Transverse colon (tissue), 4 donors: ENCODE measurements around the gene GOLGA6D. TPM values are rescaled to one million over a fixed set of nuclear protein-coding genes. Genes with fewer than 3 reads are reported as not detected.
A peak's percentile ranks its signal among the peaks of the same experiment; 100 is the strongest.
"Not testable (repeated sequence)": the region's sequence is repeated elsewhere in the genome, so short reads cannot be mapped to it uniquely, and the experiment has no call there.

Experiments
- DNase-seq: peaks from one replicate; pipeline ENCODE4 v3.0.0-alpha.2; 2019
- H3K27ac ChIP-seq, 4 donors: fragments of 200-600 bp; sonication (generic); 2 replicates each; pipeline ENCODE4 v1.5.1; 2016 to 2018; ENCODE audit warnings: inconsistent platforms in 4 of 4
- H3K27me3 ChIP-seq: fragments of 200-600 bp; sonication (generic); 2 replicates; pipeline ENCODE4 v1.5.1; 2017; ENCODE audit warnings: inconsistent platforms
- H3K36me3 ChIP-seq, 4 donors: fragments of 200-600 bp; sonication (generic); 2 replicates each; pipeline ENCODE4 v1.5.1; 2017 to 2019; ENCODE audit warnings: inconsistent platforms in 4 of 4
- H3K4me1 ChIP-seq, 4 donors: fragments of 200-600 bp; sonication (generic); 2 replicates each; pipeline ENCODE4 v1.5.1; 2017 to 2020; ENCODE audit warnings: inconsistent platforms in 4 of 4
- H3K4me3 ChIP-seq, 4 donors: fragments of 200-600 bp; sonication (generic); 1 replicate in 1 of 4; 2 replicates in 3 of 4; pipeline versions ENCODE4 v1.5.1 to v1.6.1; 2017 to 2019; ENCODE audit warnings: inconsistent platforms in 4 of 4
- H3K9me3 ChIP-seq, 2 donors: fragments of 200-600 bp; sonication (generic); 2 replicates each; pipeline ENCODE4 v1.5.1; 2017 to 2019; ENCODE audit warnings: inconsistent platforms in 2 of 2
- EP300 ChIP-seq: sonication (generic); formaldehyde crosslinking; IDR thresholded peaks from one replicate; pipeline ENCODE4 v1.6.1; 2017; ENCODE audit warnings: antibody characterized with exemption, low read depth
- POLR2A ChIP-seq: fragments of 450-650 bp; IDR thresholded peaks from one replicate; pipeline ENCODE4 v1.6.1; 2016; ENCODE audit warnings: antibody characterized with exemption, mild to moderate bottlenecking, moderate library complexity
- POLR2AphosphoS5 ChIP-seq, 3 donors: sonication (generic); formaldehyde crosslinking; IDR thresholded peaks; one replicate each; pipeline ENCODE4 v1.6.1; 2016; ENCODE audit warnings: antibody characterized with exemption in 3 of 3
- WGBS, 2 donors: methylation state at CpG; one replicate each; pipeline ENCODE4 v1.1.5; 2018; ENCODE audit warnings: low coverage in 1 of 2; 5-methylcytosine and 5-hydroxymethylcytosine counted together
- in situ Hi-C, 4 donors: fragments of 200-750 bp; cut with MboI; loops; one replicate each; pipeline versions ENCODE4 v1.15.0 to v1.15.1; 2017; ENCODE audit warnings: low sequenced_read_pairs in 3 of 4, low pct_ligation_motif_present in 1 of 4, low pct_unique_long_range_greater_than_20kb in 1 of 4
- intact Hi-C: fragments of 100-400 bp; cut with DNase I; formaldehyde crosslinking; loops from one replicate; pipeline ENCODE4 v1.15.1; 2023; ENCODE audit warnings: low total_unique reads
- total RNA-seq, 4 donors: library from RNA; depleted of rRNA; stranded (reverse); fragments of >200 nt; gene quantifications; one replicate each; pipeline ENCODE4 v1.1.0, GENCODE V29; 2016
- TF ChIP-seq, protein P1 (sequence below), 5 experiments: fragments of 200-600 bp in 3 of 5; fragments of 450-650 bp in 2 of 5; sonication (generic) in 3 of 5; IDR thresholded peaks; 1 replicate in 2 of 5; 2 replicates in 3 of 5; pipeline ENCODE4 v1.5.1; 2016 to 2017; ENCODE audit warnings: antibody characterized with exemption in 5 of 5, inconsistent platforms in 3 of 5, mild to moderate bottlenecking in 2 of 5, moderate library complexity in 1 of 5

The GOLGA6D gene
- total RNA-seq, 4 donors from 2014 or later: not detected

DNA sequence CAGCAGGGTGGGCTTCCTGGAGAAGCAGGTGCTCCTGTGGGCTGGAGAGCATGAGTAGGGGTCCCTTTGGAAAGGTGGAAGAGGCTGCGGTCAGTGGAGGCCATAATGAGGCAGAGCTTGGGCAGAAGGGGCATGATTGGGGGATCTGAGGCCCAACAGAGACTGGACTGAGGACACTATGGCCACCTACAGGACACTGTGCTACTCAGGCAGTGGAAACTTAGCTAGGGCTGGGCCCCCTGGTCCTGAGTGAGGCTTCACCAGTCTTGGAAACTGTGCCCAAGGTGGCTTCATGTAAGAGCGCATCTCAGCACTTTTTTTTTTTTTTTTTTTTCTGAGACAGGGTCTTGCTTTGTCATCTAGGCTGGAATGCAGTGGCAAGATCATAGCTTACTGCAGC, 46.9 kb downstream of the GOLGA6D start:
- Histone ChIP-seq H3K36me3 (no peaks in the 10 kb centered on the region), H3K9me3 (no peaks in the 10 kb centered on the region), H3K4me1 (no peaks in the 10 kb centered on the region), H3K27me3 (no peaks in the 10 kb centered on the region), H3K4me3 (no peak overlapping the region), H3K27ac (no peak overlapping the region)
- 86% methylated on average over 2 of the region's 2 CpGs; no CpG with 5 or more reads in 1 of the 2 donors for WGBS, 2 donors
- in situ Hi-C loops (loop anchor here in 1 of 4 donors (25.0 kb wide), 1 partner anchor 317 kb away; the partner anchor contains the start of gene PPCDC), intact Hi-C loops (no loop called here)
- no peak for DNase-seq
- TF ChIP-seq EP300 (no peak), POLR2AphosphoS5 (IDR thresholded peaks at IDR 0.05) (no peak), POLR2A (no peak)
- TF ChIP-seq, protein P1, sequence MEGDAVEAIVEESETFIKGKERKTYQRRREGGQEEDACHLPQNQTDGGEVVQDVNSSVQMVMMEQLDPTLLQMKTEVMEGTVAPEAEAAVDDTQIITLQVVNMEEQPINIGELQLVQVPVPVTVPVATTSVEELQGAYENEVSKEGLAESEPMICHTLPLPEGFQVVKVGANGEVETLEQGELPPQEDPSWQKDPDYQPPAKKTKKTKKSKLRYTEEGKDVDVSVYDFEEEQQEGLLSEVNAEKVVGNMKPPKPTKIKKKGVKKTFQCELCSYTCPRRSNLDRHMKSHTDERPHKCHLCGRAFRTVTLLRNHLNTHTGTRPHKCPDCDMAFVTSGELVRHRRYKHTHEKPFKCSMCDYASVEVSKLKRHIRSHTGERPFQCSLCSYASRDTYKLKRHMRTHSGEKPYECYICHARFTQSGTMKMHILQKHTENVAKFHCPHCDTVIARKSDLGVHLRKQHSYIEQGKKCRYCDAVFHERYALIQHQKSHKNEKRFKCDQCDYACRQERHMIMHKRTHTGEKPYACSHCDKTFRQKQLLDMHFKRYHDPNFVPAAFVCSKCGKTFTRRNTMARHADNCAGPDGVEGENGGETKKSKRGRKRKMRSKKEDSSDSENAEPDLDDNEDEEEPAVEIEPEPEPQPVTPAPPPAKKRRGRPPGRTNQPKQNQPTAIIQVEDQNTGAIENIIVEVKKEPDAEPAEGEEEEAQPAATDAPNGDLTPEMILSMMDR (IDR thresholded peaks at IDR 0.05): no peak

DNA sequence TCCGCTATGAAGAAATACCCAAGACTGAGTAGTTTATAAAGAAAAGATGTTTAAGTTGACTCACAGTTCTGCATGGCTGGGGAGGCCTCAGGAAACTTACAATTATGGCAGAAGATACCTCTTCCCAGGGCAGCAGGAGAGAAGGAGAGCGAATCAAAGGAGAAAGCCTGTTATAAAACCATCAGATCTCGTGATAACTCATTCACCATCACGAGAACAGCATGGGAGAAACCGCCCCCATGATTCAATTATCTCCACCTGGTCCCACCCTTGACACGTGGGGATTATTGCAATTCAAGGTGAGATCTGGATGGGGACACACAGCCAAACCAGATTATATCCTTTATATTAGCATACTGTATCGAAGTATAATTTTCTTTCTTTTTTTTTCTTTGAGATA, 49.5 kb downstream of the GOLGA6D start:
- peaks cover 7 to 17% (median 15%) of the 10 kb centered on the region in 4 donors for H3K4me1 ChIP-seq
- H3K36me3 ChIP-seq, H3K4me3 ChIP-seq, H3K27ac ChIP-seq, DNase-seq, H3K9me3 ChIP-seq, intact Hi-C loops, H3K27me3 ChIP-seq: not testable (repeated sequence)
- WGBS, 2 donors: 54 to 62% methylated on average over 6 to 7 of the region's 7 CpGs
- in situ Hi-C loops: loop anchor here in 1 of 4 donors (25.0 kb wide), 1 partner anchor 320 kb away; the partner anchor contains the start of gene PPCDC

DNA sequence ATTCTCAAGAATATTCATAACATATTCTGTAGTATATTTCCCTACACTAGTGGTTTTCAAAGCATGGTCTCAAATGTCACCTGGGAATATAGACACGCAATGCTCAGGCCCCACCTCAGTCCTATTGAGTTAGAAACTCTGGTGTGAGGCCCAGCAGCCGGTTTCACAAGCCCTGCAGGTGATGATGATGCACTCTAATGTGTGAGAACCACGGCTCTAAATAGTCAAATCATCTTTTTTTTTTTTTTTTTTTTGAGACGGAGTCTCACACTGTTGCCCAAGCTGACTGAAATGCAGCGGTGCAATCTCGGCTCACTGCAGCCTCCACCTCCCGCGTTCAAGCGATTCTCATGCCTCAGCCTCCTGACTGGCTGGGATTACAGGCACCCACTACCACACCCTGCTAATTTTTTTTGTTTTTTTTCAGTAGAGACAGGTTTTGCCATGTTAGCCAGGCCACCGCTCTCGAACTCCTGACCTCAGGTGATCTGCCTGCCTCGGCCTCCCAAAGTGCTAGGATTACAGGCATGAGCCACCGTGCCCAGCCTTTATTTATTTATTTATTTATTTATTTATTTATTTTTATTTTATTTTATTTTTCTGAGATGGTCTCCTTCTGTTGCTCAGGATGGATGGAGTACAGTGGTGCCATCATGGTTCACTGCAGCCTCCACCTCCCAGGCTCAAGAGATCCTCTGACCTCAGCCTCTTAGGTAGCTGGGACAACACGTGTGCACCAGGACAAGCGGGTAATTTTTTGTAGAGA, 51.2 kb downstream of the GOLGA6D start:
- H3K27ac ChIP-seq, intact Hi-C loops, H3K27me3 ChIP-seq, H3K4me3 ChIP-seq, DNase-seq, H3K36me3 ChIP-seq, H3K9me3 ChIP-seq: not testable (repeated sequence)
- 86 to 88% methylated on average over 7 to 15 of the region's 15 CpGs for WGBS, 2 donors
- in situ Hi-C loops: loop anchor here in 1 of 4 donors (25.0 kb wide), 1 partner anchor 322 kb away; the partner anchor contains the start of gene PPCDC
- H3K4me1 ChIP-seq: peaks cover 7 to 18% (median 16%) of the 10 kb centered on the region in 4 donors

DNA sequence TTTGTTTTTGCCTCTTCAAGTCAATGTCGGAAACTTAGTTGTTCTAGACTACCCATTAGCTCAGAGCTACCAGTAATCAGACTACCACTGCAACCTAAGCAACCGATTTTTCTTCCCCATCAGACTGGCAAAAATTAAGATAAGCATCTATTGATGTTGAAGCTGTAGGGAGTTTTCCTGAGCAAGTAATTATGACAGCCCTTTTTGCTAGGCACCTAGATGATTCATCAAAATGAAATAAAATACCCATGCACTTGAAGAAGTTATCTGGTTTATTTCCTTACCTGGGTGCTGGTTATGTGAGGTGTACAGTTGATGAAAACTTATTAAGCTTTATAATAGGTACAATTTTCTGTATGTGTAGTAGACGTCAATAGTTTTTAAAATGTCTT, 52.7 kb downstream of the GOLGA6D start:
- no peak for DNase-seq
- in situ Hi-C loops: loop anchor here in 1 of 4 donors (25.0 kb wide), 1 partner anchor 323 kb away; the partner anchor contains the start of gene PPCDC
- TF ChIP-seq POLR2A (no peak), POLR2AphosphoS5 (IDR thresholded peaks at IDR 0.05) (no peak), EP300 (no peak)
- TF ChIP-seq, protein P1 (IDR thresholded peaks at IDR 0.05): no peak
- Histone ChIP-seq H3K9me3 (no peaks in the 10 kb centered on the region), H3K27ac (peak overlapping the region; percentile 75 to 84 (median 81)), H3K4me1 (peaks cover 7 to 18% (median 16%) of the 10 kb centered on the region in 4 donors), H3K4me3 (peak overlapping the region in 3 of 4 donors; percentile 59 to 98 (median 87)), H3K27me3 (no peaks in the 10 kb centered on the region), H3K36me3 (no peaks in the 10 kb centered on the region)
- intact Hi-C loops: no loop called here
- WGBS, 2 donors: 47 to 49% methylated on average over 3 of the region's 3 CpGs

DNA sequence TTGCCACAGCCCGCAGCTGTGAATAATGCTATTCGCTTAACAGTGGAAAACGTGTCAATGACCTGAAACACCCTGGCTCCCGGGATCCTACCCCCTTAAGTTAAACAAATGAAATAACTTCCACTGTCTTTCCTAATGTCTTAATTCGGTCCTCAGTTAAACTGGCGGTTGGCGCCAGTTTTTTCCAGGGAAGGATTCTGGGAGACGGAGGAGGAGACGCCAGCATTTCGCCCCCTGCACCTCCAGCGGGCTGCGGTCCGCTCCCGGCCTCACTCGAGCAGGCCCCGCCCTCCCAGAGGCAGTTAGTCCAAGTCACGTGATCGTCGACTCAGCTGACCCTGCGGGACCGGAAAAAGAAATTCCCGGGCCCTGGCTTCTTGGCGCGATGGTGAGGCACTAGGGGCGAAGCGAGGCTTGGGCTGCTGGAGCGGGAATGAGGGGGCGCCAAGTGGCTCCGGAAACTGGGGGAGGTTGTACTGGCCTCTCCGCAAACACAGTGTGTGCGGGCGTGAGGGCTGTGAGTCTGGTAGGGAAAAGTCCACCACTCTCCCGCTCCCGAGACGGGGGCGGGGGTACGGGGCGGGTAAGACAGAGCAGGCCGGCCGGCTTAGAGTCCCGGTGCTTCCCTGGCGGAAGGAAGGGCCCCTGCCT, 53.2 kb downstream of the GOLGA6D start, which contains the start of gene COMMD4:
Gene COMMD4, plus strand, starts transcription at position 359 of the 651 bp plus-strand sequence. Its CDS starts 27 bp downstream, at position 386.
- intact Hi-C loops: no loop called here
- in situ Hi-C loops: loop anchor here in 1 of 4 donors (25.0 kb wide), 1 partner anchor 324 kb away; the partner anchor contains the start of gene PPCDC
- WGBS, 2 donors: 0% methylated on average over 39 of the region's 42 CpGs; no CpG with 5 or more reads in 1 of the 2 donors
- Histone ChIP-seq H3K27ac (peak within 1 kb of the TSS; percentile 75 to 84 (median 81)), H3K4me1 (peaks cover 7 to 18% (median 16%) of the 10 kb centered on the region in 4 donors), H3K4me3 (peak within 1 kb of the TSS; percentile 47 to 98 (median 73)), H3K9me3 (no peaks in the 10 kb centered on the region), H3K27me3 (no peaks in the 10 kb centered on the region), H3K36me3 (no peaks in the 10 kb centered on the region)
- peak; percentile 43 for TF ChIP-seq EP300
- peak; percentile 21 for TF ChIP-seq POLR2A
- peak; percentile 53 to 72 (median 64) for TF ChIP-seq POLR2AphosphoS5 (IDR thresholded peaks at IDR 0.05)
- TF ChIP-seq, protein P1 (IDR thresholded peaks at IDR 0.05): no peak
- DNase-seq: peak; percentile 96
